Hepatocyte (in vitro differentiated cells): ENCODE measurements around the gene MRPL3. TPM values are rescaled to one million over a fixed set of nuclear protein-coding genes. Genes with fewer than 3 reads are reported as not detected.

Experiments
- DNase-seq: peaks from one replicate; pipeline ENCODE4 v3.0.0-alpha.2; 2016; ENCODE audit warnings: low spot score
- H2AFZ ChIP-seq: fragments of 200-600 bp; sonication (generic); 2 replicates; pipeline ENCODE4 v1.6.0; 2016; ENCODE audit warnings: antibody characterized with exemption, mild to moderate bottlenecking
- H3K27ac ChIP-seq: fragments of 200-600 bp; sonication (generic); 2 replicates; pipeline ENCODE4 v1.5.1; 2016; ENCODE audit warnings: mild to moderate bottlenecking
- H3K27me3 ChIP-seq: fragments of 200-600 bp; sonication (generic); 2 replicates; pipeline ENCODE4 v1.6.1; 2016
- H3K36me3 ChIP-seq: fragments of 200-600 bp; sonication (generic); replicated peaks from 2 replicates; pipeline ENCODE4 v1.5.1; 2016; ENCODE audit warnings: low read depth; ENCODE audit not compliant: insufficient read depth
- H3K4me1 ChIP-seq: fragments of 200-600 bp; sonication (generic); 2 replicates; pipeline ENCODE4 v1.5.1; 2016; ENCODE audit warnings: mild to moderate bottlenecking, moderate library complexity; ENCODE audit not compliant: insufficient read depth
- H3K4me2 ChIP-seq: fragments of 200-600 bp; sonication (generic); 2 replicates; pipeline ENCODE4 v1.6.0; 2016
- H3K4me3 ChIP-seq: fragments of 200-600 bp; sonication (generic); 2 replicates; pipeline ENCODE4 v1.5.1; 2016; ENCODE audit warnings: mild to moderate bottlenecking
- H3K79me2 ChIP-seq: fragments of 200-600 bp; sonication (generic); 2 replicates; pipeline ENCODE4 v1.6.0; 2017; ENCODE audit warnings: mild to moderate bottlenecking
- H3K9me2 ChIP-seq: fragments of 200-600 bp; sonication (generic); replicated peaks from 2 replicates; pipeline ENCODE4 v1.6.0; 2017; ENCODE audit warnings: mild to moderate bottlenecking; ENCODE audit not compliant: insufficient read depth
- H3K9me3 ChIP-seq: fragments of 200-600 bp; sonication (generic); 2 replicates; pipeline ENCODE4 v1.5.1; 2016; ENCODE audit warnings: low read depth, mild to moderate bottlenecking
- H4K20me1 ChIP-seq: fragments of 200-600 bp; sonication (generic); 2 replicates; pipeline ENCODE4 v1.6.0; 2016; ENCODE audit warnings: mild to moderate bottlenecking; ENCODE audit not compliant: insufficient read depth, poor library complexity, severe bottlenecking
- CTCF ChIP-seq: fragments of 200-600 bp; sonication (generic); IDR thresholded peaks from 2 replicates; pipeline ENCODE4 v1.5.1; 2016; ENCODE audit warnings: antibody characterized with exemption, mild to moderate bottlenecking; ENCODE audit not compliant: poor library complexity
- EZH2 ChIP-seq: fragments of 200-600 bp; sonication (generic); IDR thresholded peaks from 2 replicates; pipeline ENCODE4 v1.6.1; 2016; ENCODE audit warnings: antibody characterized with exemption, mild to moderate bottlenecking, borderline replicate concordance
- EZH2phosphoT487 ChIP-seq: fragments of 200-600 bp; sonication (generic); IDR thresholded peaks from one replicate; pipeline ENCODE4 v1.6.1; 2018; ENCODE audit warnings: antibody characterized with exemption, mild to moderate bottlenecking, low read depth, moderate library complexity; ENCODE audit not compliant: unreplicated experiment, severe bottlenecking
- WGBS: methylation state at CpG from one replicate; pipeline ENCODE4 v1.1.6; 2016; ENCODE audit warnings: low lambda C conversion rate; ENCODE audit errors: missing lambda C conversion rate; 5-methylcytosine and 5-hydroxymethylcytosine counted together
- polyA plus RNA-seq: library from polyadenylated mRNA; unstranded; fragments of >200 nt; fragmentation: Nextera tagmentation; extraction: Ambion mirVana; gene quantifications from 2 replicates; pipeline ENCODE4 v1.2.1, GENCODE V29; 2016
- total RNA-seq: library from RNA; depleted of rRNA; stranded (reverse); fragments of >200 nt; gene quantifications from 2 replicates; pipeline ENCODE4 v1.2.3, GENCODE V29; 2014

The MRPL3 gene
- total and polyA plus RNA-seq, 2 experiments from 2014 or later, result 87.8 to 113 TPM

GRCh38 chr3:131543714-131544113, 40.9 kb upstream of the MRPL3 start:
- no peaks in the 10 kb centered on the region for H3K79me2 ChIP-seq
- TF ChIP-seq EZH2, result no peak
- no peak for TF ChIP-seq CTCF
- TF ChIP-seq EZH2phosphoT487, result no peak
- H3K9me3 ChIP-seq, result no peaks in the 10 kb centered on the region
- H3K27ac ChIP-seq, result no peak overlapping the region
- no peaks in the 10 kb centered on the region for H3K9me2 ChIP-seq
- no peaks in the 10 kb centered on the region for H3K36me3 ChIP-seq
- no peak overlapping the region for H2AFZ ChIP-seq
- no peak overlapping the region for H3K4me3 ChIP-seq
- H3K4me2 ChIP-seq, result no peak overlapping the region
- H3K27me3 ChIP-seq, result peaks cover under 1% of the 10 kb centered on the region
- no peaks in the 10 kb centered on the region for H4K20me1 ChIP-seq
- no peaks in the 10 kb centered on the region for H3K4me1 ChIP-seq
- DNase-seq, result peak; percentile 67

- Histone ChIP-seq H3K4me2 (no peak overlapping the region), H3K27me3 (no peaks in the 10 kb centered on the region), H2AFZ (no peak overlapping the region), H3K79me2 (no peaks in the 10 kb centered on the region), H3K9me3 (no peaks in the 10 kb centered on the region), H3K27ac (no peak overlapping the region), H3K4me1 (no peaks in the 10 kb centered on the region), H4K20me1 (no peaks in the 10 kb centered on the region), H3K36me3 (no peaks in the 10 kb centered on the region), H3K4me3 (no peak overlapping the region), H3K9me2 (no peaks in the 10 kb centered on the region)
- WGBS, result 94% methylated on average over 1 of the region's 1 CpG
- no peak for DNase-seq
- TF ChIP-seq EZH2phosphoT487 (no peak), CTCF (no peak), EZH2 (no peak)
These were observed 38.5 kb upstream of the MRPL3 start for GRCh38 chr3:131541288-131541687.

GRCh38 chr3:131540821-131541220, 38.0 kb upstream of the MRPL3 start:
- 93% methylated on average over 2 of the region's 2 CpGs for WGBS
- no peak overlapping the region for H2AFZ ChIP-seq

More at GRCh38 chr3:131540821-131541220, 38.0 kb upstream of the MRPL3 start:
- H3K4me2 ChIP-seq, result no peak overlapping the region
- no peak overlapping the region for H3K27ac ChIP-seq
- no peaks in the 10 kb centered on the region for H4K20me1 ChIP-seq
- no peaks in the 10 kb centered on the region for H3K9me3 ChIP-seq
- H3K36me3 ChIP-seq, result no peaks in the 10 kb centered on the region
- TF ChIP-seq EZH2 (no peak), CTCF (no peak), EZH2phosphoT487 (no peak)
- H3K27me3 ChIP-seq, result no peaks in the 10 kb centered on the region
- H3K4me1 ChIP-seq, result no peaks in the 10 kb centered on the region
- H3K79me2 ChIP-seq, result no peaks in the 10 kb centered on the region
- no peak overlapping the region for H3K4me3 ChIP-seq
- H3K9me2 ChIP-seq, result no peaks in the 10 kb centered on the region
- no peak for DNase-seq
